Smooth muscle cell (in vitro differentiated cells): ENCODE data around the gene DOCK9. TPM values are rescaled to one million over a fixed set of nuclear protein-coding genes. Genes with fewer than 3 reads are reported as not detected.

Source experiments
- DNase-seq: peaks from one replicate; lab custom pipeline; 2025; ENCODE audit not compliant: unreplicated experiment; lab: John Stamatoyannopoulos, UW
- H2AFZ ChIP-seq: fragments of 200-600 bp; sonication (generic); 2 replicates; pipeline ENCODE4 v1.6.0; 2016; ENCODE audit warnings: antibody characterized with exemption, low read depth, mild to moderate bottlenecking
- H3F3A ChIP-seq: fragments of 200-600 bp; sonication (generic); 2 replicates; pipeline ENCODE4 v1.6.0; 2017; ENCODE audit warnings: antibody characterized with exemption, low read depth
- H3K27ac ChIP-seq: fragments of 200-600 bp; sonication (generic); 2 replicates; pipeline ENCODE4 v1.5.1; 2016; ENCODE audit warnings: low read depth, mild to moderate bottlenecking
- H3K27me3 ChIP-seq: fragments of 200-600 bp; sonication (generic); 2 replicates; pipeline ENCODE4 v1.6.1; 2016; ENCODE audit warnings: low read depth, mild to moderate bottlenecking
- H3K36me3 ChIP-seq: fragments of 200-600 bp; sonication (generic); 2 replicates; pipeline ENCODE4 v1.5.1; 2016; ENCODE audit warnings: low read depth
- H3K4me1 ChIP-seq: fragments of 200-600 bp; sonication (generic); 2 replicates; pipeline ENCODE4 v1.5.1; 2016; ENCODE audit warnings: low read depth
- H3K4me2 ChIP-seq: fragments of 200-600 bp; sonication (generic); 2 replicates; pipeline ENCODE4 v1.6.0; 2016; ENCODE audit warnings: mild to moderate bottlenecking
- H3K4me3 ChIP-seq: fragments of 200-600 bp; sonication (generic); 2 replicates; pipeline ENCODE4 v1.5.1; 2016; ENCODE audit warnings: mild to moderate bottlenecking
- H3K79me2 ChIP-seq: fragments of 200-600 bp; sonication (generic); 2 replicates; pipeline ENCODE4 v1.6.0; 2016; ENCODE audit warnings: low read depth, mild to moderate bottlenecking
- H3K9ac ChIP-seq: fragments of 200-600 bp; sonication (generic); 2 replicates; pipeline ENCODE4 v1.6.0; 2016; ENCODE audit warnings: low read depth
- H3K9me3 ChIP-seq: fragments of 200-600 bp; sonication (generic); replicated peaks from 2 replicates; pipeline ENCODE4 v1.5.1; 2016; ENCODE audit warnings: low read depth
- H4K20me1 ChIP-seq: fragments of 200-600 bp; sonication (generic); 2 replicates; pipeline ENCODE4 v1.6.0; 2016; ENCODE audit warnings: low read depth
- CTCF ChIP-seq: fragments of 200-600 bp; sonication (generic); IDR thresholded peaks from 2 replicates; pipeline ENCODE4 v1.5.1; 2017; ENCODE audit warnings: borderline replicate concordance, mild to moderate bottlenecking, antibody characterized with exemption; ENCODE audit not compliant: insufficient read depth, poor library complexity, severe bottlenecking
- WGBS: methylation state at CpG from one replicate; pipeline ENCODE4 v1.1.7; 2016; ENCODE audit warnings: low lambda C conversion rate; 5-methylcytosine and 5-hydroxymethylcytosine counted together
- polyA plus RNA-seq: library from polyadenylated mRNA; unstranded; fragments of >200 nt; fragmentation: Nextera tagmentation; extraction: Ambion mirVana; gene quantifications from 2 replicates; pipeline ENCODE4 v1.2.1, GENCODE V29; 2016
- total RNA-seq: library from RNA; depleted of rRNA; stranded (reverse); fragments of >200 nt; gene quantifications from 2 replicates; pipeline ENCODE4 v1.2.3, GENCODE V29; 2014

DOCK9 gene
- total and polyA plus RNA-seq, 2 experiments from 2014 or later: 5.7 to 25.1 TPM

DNA sequence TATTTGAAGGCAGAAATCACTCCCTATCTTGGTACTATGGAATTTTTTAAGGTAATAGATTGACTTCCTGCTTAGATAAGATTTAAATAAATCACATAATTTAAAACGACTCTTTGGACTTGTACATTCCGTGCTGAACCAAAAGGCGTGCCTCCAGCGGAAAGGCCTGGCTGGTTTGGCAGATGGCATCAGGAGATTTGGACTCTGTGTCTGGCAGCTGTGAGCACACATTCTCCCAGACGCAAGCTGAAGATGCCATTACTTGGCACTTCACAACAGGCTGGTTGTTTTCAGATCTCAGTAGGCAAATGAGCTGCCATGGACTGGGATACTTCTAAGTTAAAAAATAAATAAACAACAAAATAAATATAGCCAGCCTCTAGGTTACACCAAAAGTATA lies 120.9 kb downstream of the DOCK9 start:
- no peaks in the 10 kb centered on the region for H3K27me3 ChIP-seq
- no peak overlapping the region for H3K9ac ChIP-seq
- no peak for TF ChIP-seq CTCF
- H3K36me3 ChIP-seq: no peaks in the 10 kb centered on the region
- no peak for DNase-seq
- 77% methylated on average over 5 of the region's 5 CpGs for WGBS
- no peak overlapping the region for H2AFZ ChIP-seq
- H3K9me3 ChIP-seq: no peaks in the 10 kb centered on the region
- H3K4me2 ChIP-seq: no peak overlapping the region
- H4K20me1 ChIP-seq: no peaks in the 10 kb centered on the region
- no peak overlapping the region for H3K27ac ChIP-seq
- no peaks in the 10 kb centered on the region for H3K4me1 ChIP-seq
- H3F3A ChIP-seq: no peaks in the 10 kb centered on the region
- no peaks in the 10 kb centered on the region for H3K79me2 ChIP-seq
- no peak overlapping the region for H3K4me3 ChIP-seq

- no peak for DNase-seq
- Histone ChIP-seq H3K9ac (no peak overlapping the region), H3K79me2 (no peaks in the 10 kb centered on the region), H3K4me3 (no peak overlapping the region), H3K9me3 (no peaks in the 10 kb centered on the region), H3K4me2 (no peak overlapping the region), H3K27me3 (no peaks in the 10 kb centered on the region), H3K4me1 (no peaks in the 10 kb centered on the region), H4K20me1 (no peaks in the 10 kb centered on the region), H3F3A (no peaks in the 10 kb centered on the region), H3K36me3 (no peaks in the 10 kb centered on the region), H2AFZ (no peak overlapping the region), H3K27ac (no peak overlapping the region)
- 96% methylated on average over 6 of the region's 6 CpGs for WGBS
- no peak for TF ChIP-seq CTCF
These were observed 123.4 kb downstream of the DOCK9 start for GRCh38 chr13:98854448-98854847.

GRCh38 chr13:98853771-98854221 lies 124.1 kb downstream of the DOCK9 start:
- Histone ChIP-seq H3K4me2 (no peak overlapping the region), H3K9ac (no peak overlapping the region), H3K4me1 (no peaks in the 10 kb centered on the region), H3K9me3 (no peaks in the 10 kb centered on the region), H3K27me3 (no peaks in the 10 kb centered on the region), H3K4me3 (no peak overlapping the region), H2AFZ (no peak overlapping the region), H3K27ac (no peak overlapping the region), H3F3A (no peaks in the 10 kb centered on the region), H4K20me1 (no peaks in the 10 kb centered on the region), H3K79me2 (no peaks in the 10 kb centered on the region), H3K36me3 (no peaks in the 10 kb centered on the region)
- no peak for DNase-seq
- 84% methylated on average over 6 of the region's 6 CpGs for WGBS
- no peak for TF ChIP-seq CTCF

- WGBS: 98% methylated on average over 6 of the region's 6 CpGs
- H3K79me2 ChIP-seq: no peaks in the 10 kb centered on the region
These were observed 126.6 kb downstream of the DOCK9 start for GRCh38 chr13:98851276-98851675.

More at GRCh38 chr13:98851276-98851675, 126.6 kb downstream of the DOCK9 start:
- no peaks in the 10 kb centered on the region for H3K9me3 ChIP-seq
- H3K9ac ChIP-seq: no peak overlapping the region
- H4K20me1 ChIP-seq: no peaks in the 10 kb centered on the region
- no peak overlapping the region for H3K4me3 ChIP-seq
- H3K4me1 ChIP-seq: no peaks in the 10 kb centered on the region
- H3F3A ChIP-seq: no peaks in the 10 kb centered on the region
- TF ChIP-seq CTCF: no peak
- no peaks in the 10 kb centered on the region for H3K27me3 ChIP-seq
- no peak for DNase-seq
- no peak overlapping the region for H2AFZ ChIP-seq
- no peak overlapping the region for H3K4me2 ChIP-seq
- no peaks in the 10 kb centered on the region for H3K36me3 ChIP-seq
- H3K27ac ChIP-seq: no peak overlapping the region
